Upper lobe of left lung (tissue), 6 donors: ENCODE results near the gene IQSEC1. TPM values are rescaled to one million over a fixed set of nuclear protein-coding genes. Genes with fewer than 3 reads are reported as not detected.

ENCODE experiments used
- ATAC-seq, 2 donors: fragments of 200-7000 bp; cut with Tn5 transposase; one replicate each; pipeline ENCODE4 v1.9.1; 2022; ENCODE audit warnings: mild to moderate bottlenecking in 2 of 2, moderate library complexity in 2 of 2; ENCODE audit not compliant: low FRiP score in 2 of 2
- DNase-seq, 2 donors: peaks; one replicate each; pipeline ENCODE4 v3.0.0-alpha.2; 2019 to 2020
- H3K27ac ChIP-seq, 4 donors: fragments of 200-600 bp; sonication (generic); one replicate each; pipeline ENCODE4 v1.5.1; 2016 to 2019
- H3K27me3 ChIP-seq, 4 donors: fragments of 200-600 bp; sonication (generic); one replicate each; pipeline ENCODE4 v1.5.1; 2017 to 2019
- H3K36me3 ChIP-seq, 4 donors: fragments of 200-600 bp; sonication (generic); one replicate each; pipeline ENCODE4 v1.5.1; 2016 to 2019
- H3K4me1 ChIP-seq, 4 donors: fragments of 200-600 bp; sonication (generic); one replicate each; pipeline ENCODE4 v1.5.1; 2018 to 2019
- H3K4me3 ChIP-seq, 4 donors: fragments of 200-600 bp; sonication (generic); one replicate each; pipeline ENCODE4 v1.5.1; 2017 to 2019; ENCODE audit warnings: mild to moderate bottlenecking in 2 of 4, moderate library complexity in 1 of 4
- H3K9me3 ChIP-seq, 4 donors: fragments of 200-600 bp; sonication (generic); one replicate each; pipeline ENCODE4 v1.5.1; 2018 to 2019
- EP300 ChIP-seq, 4 donors: sonication (generic); formaldehyde crosslinking; IDR thresholded peaks; one replicate each; pipeline ENCODE4 v1.5.1; 2017; ENCODE audit warnings: antibody characterized with exemption in 4 of 4, control low read depth in 2 of 4
- POLR2A ChIP-seq, 4 donors: fragments of 450-650 bp; IDR thresholded peaks; one replicate each; pipeline ENCODE4 v1.5.1; 2016 to 2017; ENCODE audit warnings: antibody characterized with exemption in 4 of 4, mild to moderate bottlenecking in 2 of 4
- POLR2AphosphoS5 ChIP-seq, 2 donors: sonication (generic); formaldehyde crosslinking; IDR thresholded peaks; one replicate each; pipeline ENCODE4 v1.5.1; 2017; ENCODE audit warnings: antibody characterized with exemption in 2 of 2
- WGBS, 2 donors: methylation state at CpG; one replicate each; pipeline ENCODE4 v1.1.5; 2017 to 2018; 5-methylcytosine and 5-hydroxymethylcytosine counted together
- total RNA-seq, 6 donors: library from RNA; depleted of rRNA in 4 of 6; stranded (reverse); fragments of >200 nt in 4 of 6; gene quantifications; one replicate each; pipeline versions ENCODE4 v1.1.0 to v1.2.1, GENCODE V29; 2016 to 2021
- TF ChIP-seq, protein P1 (sequence below), 6 experiments: fragments of 450-650 bp in 4 of 6; fragments of 200-600 bp in 2 of 6; sonication (generic) in 2 of 6; IDR thresholded peaks; one replicate each; pipeline ENCODE4 v1.5.1; 2016 to 2019; ENCODE audit warnings: antibody characterized with exemption in 6 of 6
- donor health status: DM: no; HTN: no; CAD: no; lungs with moderate emphysema.
- donor health status: DM: no; HTN: yes; CAD: no; lungs with severe emphysema.

IQSEC1 gene
- total RNA-seq, 6 donors from 2014 or later: 51.1 to 105 (median 81.0) TPM

- WGBS, 2 donors: 61 to 75% methylated on average over 11 of the region's 11 CpGs
These were observed 45.0 kb downstream of the IQSEC1 start for GRCh38 chr3:13028010-13028821.

DNA sequence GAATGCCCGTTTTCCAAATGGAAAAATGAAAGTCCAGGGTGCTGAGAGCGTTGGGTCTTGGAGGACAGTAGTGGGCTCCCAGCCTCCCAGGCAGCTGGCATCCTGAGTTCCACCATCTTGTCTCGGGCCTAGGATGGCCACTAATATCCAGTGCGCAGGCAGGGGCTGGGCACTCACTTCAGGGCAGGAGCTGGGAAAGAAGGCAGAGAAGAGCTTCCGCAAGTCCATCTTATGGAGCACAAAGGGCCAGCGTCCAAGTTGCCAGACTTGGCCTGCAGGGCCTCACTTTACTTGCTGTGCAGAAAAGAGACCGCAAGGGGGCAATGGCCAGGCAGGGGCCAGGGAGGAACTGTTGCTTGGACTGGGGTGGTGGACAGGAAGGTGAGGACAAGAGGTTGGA is 46.1 kb downstream of the IQSEC1 start:
- 92 to 94% methylated on average over 7 of the region's 7 CpGs for WGBS, 2 donors
- no peak for DNase-seq
- Histone ChIP-seq H3K4me3 (no peak overlapping the region), H3K4me1 (peaks cover 0 to 6% (median 2%) of the 10 kb centered on the region in 4 donors), H3K9me3 (no peaks in the 10 kb centered on the region), H3K27ac (no peak overlapping the region), H3K27me3 (no peaks in the 10 kb centered on the region), H3K36me3 (no peaks in the 10 kb centered on the region)
- no peak for ATAC-seq
- TF ChIP-seq, protein P1, sequence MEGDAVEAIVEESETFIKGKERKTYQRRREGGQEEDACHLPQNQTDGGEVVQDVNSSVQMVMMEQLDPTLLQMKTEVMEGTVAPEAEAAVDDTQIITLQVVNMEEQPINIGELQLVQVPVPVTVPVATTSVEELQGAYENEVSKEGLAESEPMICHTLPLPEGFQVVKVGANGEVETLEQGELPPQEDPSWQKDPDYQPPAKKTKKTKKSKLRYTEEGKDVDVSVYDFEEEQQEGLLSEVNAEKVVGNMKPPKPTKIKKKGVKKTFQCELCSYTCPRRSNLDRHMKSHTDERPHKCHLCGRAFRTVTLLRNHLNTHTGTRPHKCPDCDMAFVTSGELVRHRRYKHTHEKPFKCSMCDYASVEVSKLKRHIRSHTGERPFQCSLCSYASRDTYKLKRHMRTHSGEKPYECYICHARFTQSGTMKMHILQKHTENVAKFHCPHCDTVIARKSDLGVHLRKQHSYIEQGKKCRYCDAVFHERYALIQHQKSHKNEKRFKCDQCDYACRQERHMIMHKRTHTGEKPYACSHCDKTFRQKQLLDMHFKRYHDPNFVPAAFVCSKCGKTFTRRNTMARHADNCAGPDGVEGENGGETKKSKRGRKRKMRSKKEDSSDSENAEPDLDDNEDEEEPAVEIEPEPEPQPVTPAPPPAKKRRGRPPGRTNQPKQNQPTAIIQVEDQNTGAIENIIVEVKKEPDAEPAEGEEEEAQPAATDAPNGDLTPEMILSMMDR (IDR thresholded peaks at IDR 0.05): no peak
- TF ChIP-seq POLR2A (IDR thresholded peaks at IDR 0.05): no peak
- TF ChIP-seq EP300 (IDR thresholded peaks at IDR 0.05): no peak
- TF ChIP-seq POLR2AphosphoS5 (IDR thresholded peaks at IDR 0.05): no peak

More at GRCh38 chr3:13028010-13028821, 45.0 kb downstream of the IQSEC1 start:
- H3K4me1 ChIP-seq: no peaks in the 10 kb centered on the region
- no peaks in the 10 kb centered on the region for H3K36me3 ChIP-seq
- TF ChIP-seq EP300 (IDR thresholded peaks at IDR 0.05) (no peak), POLR2A (IDR thresholded peaks at IDR 0.05) (no peak), POLR2AphosphoS5 (IDR thresholded peaks at IDR 0.05) (no peak)
- TF ChIP-seq, protein P1 (IDR thresholded peaks at IDR 0.05): no peak
- no peak for DNase-seq
- no peaks in the 10 kb centered on the region for H3K27me3 ChIP-seq
- H3K4me3 ChIP-seq: no peak overlapping the region
- H3K27ac ChIP-seq: no peak overlapping the region
- no peak for ATAC-seq
- no peaks in the 10 kb centered on the region for H3K9me3 ChIP-seq

DNA sequence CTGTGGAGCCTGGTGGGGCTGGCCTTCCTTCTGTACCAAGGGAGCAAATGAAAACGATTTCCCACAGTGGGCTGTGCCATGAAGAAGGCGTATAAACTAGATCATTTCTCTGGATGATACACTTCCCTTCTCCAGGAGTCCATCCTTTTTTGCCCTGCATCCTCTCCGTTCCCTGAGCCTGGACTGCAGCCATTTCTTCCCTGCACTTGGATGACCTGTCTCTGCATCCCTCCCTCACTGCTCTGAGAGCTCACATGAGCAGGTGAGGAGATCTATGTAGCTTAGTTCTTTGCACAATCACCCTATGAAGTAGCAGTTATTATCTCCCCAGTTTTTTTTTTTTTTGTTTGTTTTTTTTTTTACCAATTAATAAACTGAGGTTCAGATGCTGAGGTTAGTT is 46.7 kb downstream of the IQSEC1 start:
- no peak for ATAC-seq
- H3K36me3 ChIP-seq: no peaks in the 10 kb centered on the region
- H3K27ac ChIP-seq: no peak overlapping the region
- no peak overlapping the region for H3K4me3 ChIP-seq
- H3K4me1 ChIP-seq: peaks cover 0 to 10% (median 5%) of the 10 kb centered on the region in 4 donors
- no peaks in the 10 kb centered on the region for H3K27me3 ChIP-seq
- WGBS, 2 donors: 93% methylated on average over 3 of the region's 3 CpGs
- TF ChIP-seq, protein P1 (IDR thresholded peaks at IDR 0.05): no peak
- TF ChIP-seq POLR2AphosphoS5 (IDR thresholded peaks at IDR 0.05) (no peak), POLR2A (IDR thresholded peaks at IDR 0.05) (no peak), EP300 (IDR thresholded peaks at IDR 0.05) (no peak)
- no peak for DNase-seq
- no peaks in the 10 kb centered on the region for H3K9me3 ChIP-seq

- H3K9me3 ChIP-seq: no peaks in the 10 kb centered on the region
- ATAC-seq: no peak
- no peaks in the 10 kb centered on the region for H3K36me3 ChIP-seq
- H3K4me1 ChIP-seq: peaks cover 0 to 10% (median 5%) of the 10 kb centered on the region in 4 donors
- DNase-seq: no peak
- 93 to 96% methylated on average over 9 to 10 of the region's 10 CpGs for WGBS, 2 donors
- TF ChIP-seq POLR2A (IDR thresholded peaks at IDR 0.05) (no peak), EP300 (IDR thresholded peaks at IDR 0.05) (no peak), POLR2AphosphoS5 (IDR thresholded peaks at IDR 0.05) (no peak)
- TF ChIP-seq, protein P1 (IDR thresholded peaks at IDR 0.05): no peak
- no peak overlapping the region for H3K27ac ChIP-seq
- H3K4me3 ChIP-seq: no peak overlapping the region
- H3K27me3 ChIP-seq: no peaks in the 10 kb centered on the region
These were observed 47.3 kb downstream of the IQSEC1 start for GRCh38 chr3:13025778-13026518.
